Mononuclear cell (primary cell): ENCODE measurements around the gene P4HA3. TPM values are rescaled to one million over a fixed set of nuclear protein-coding genes. Genes with fewer than 3 reads are reported as not detected.

ENCODE experiments used
- H3K27me3 ChIP-seq: 2 replicates; pipeline ENCODE4 v1.6.0; 2011; ENCODE audit warnings: low read length, control low read depth; ENCODE audit not compliant: insufficient read depth
- H3K4me1 ChIP-seq: 2 replicates; pipeline ENCODE4 v1.5.1; 2011; ENCODE audit warnings: mild to moderate bottlenecking, low read length, control low read depth; ENCODE audit not compliant: insufficient read depth
- H3K4me3 ChIP-seq: 2 replicates; pipeline ENCODE4 v1.5.1; 2011; ENCODE audit warnings: mild to moderate bottlenecking, low read length, moderate library complexity
- H3K9me3 ChIP-seq: 2 replicates; pipeline ENCODE4 v1.5.1; 2011; ENCODE audit warnings: low read depth, mild to moderate bottlenecking, control low read depth, low read length
- total RNA-seq: library from RNA; depleted of rRNA; stranded (reverse); fragments of >200 nt; gene quantifications from one replicate; pipeline ENCODE4 v1.2.3, GENCODE V29; 2012

Gene P4HA3
- total RNA-seq, 1 donor: 0.10 TPM

GRCh38 chr11:74262725-74263124 lies 48.7 kb downstream of the P4HA3 start:
- no peaks in the 10 kb centered on the region for H3K27me3 ChIP-seq
- no peaks in the 10 kb centered on the region for H3K4me1 ChIP-seq
- H3K9me3 ChIP-seq: no peaks in the 10 kb centered on the region
- no peak overlapping the region for H3K4me3 ChIP-seq

GRCh38 chr11:74257959-74258553 lies 53.4 kb downstream of the P4HA3 start:
- no peak overlapping the region for H3K4me3 ChIP-seq
- H3K9me3 ChIP-seq: no peaks in the 10 kb centered on the region
- no peaks in the 10 kb centered on the region for H3K4me1 ChIP-seq
- no peaks in the 10 kb centered on the region for H3K27me3 ChIP-seq

- Histone ChIP-seq H3K4me3 (no peak overlapping the region), H3K4me1 (no peaks in the 10 kb centered on the region), H3K9me3 (no peaks in the 10 kb centered on the region), H3K27me3 (no peaks in the 10 kb centered on the region)
These were observed 54.9 kb downstream of the P4HA3 start for GRCh38 chr11:74256378-74257133.

GRCh38 chr11:74255741-74256375 lies 55.6 kb downstream of the P4HA3 start:
- Histone ChIP-seq H3K27me3 (no peaks in the 10 kb centered on the region), H3K4me1 (no peaks in the 10 kb centered on the region), H3K9me3 (no peaks in the 10 kb centered on the region), H3K4me3 (no peak overlapping the region)

- H3K4me3 ChIP-seq: no peak overlapping the region
- no peaks in the 10 kb centered on the region for H3K27me3 ChIP-seq
- no peaks in the 10 kb centered on the region for H3K9me3 ChIP-seq
- no peaks in the 10 kb centered on the region for H3K4me1 ChIP-seq
These were observed 58.1 kb downstream of the P4HA3 start for GRCh38 chr11:74253361-74253760.

- Histone ChIP-seq H3K9me3 (no peaks in the 10 kb centered on the region), H3K4me3 (no peak overlapping the region), H3K27me3 (no peaks in the 10 kb centered on the region), H3K4me1 (no peaks in the 10 kb centered on the region)
These were observed 61.9 kb downstream of the P4HA3 start for GRCh38 chr11:74249496-74249895.

GRCh38 chr11:74248469-74248868 lies 63.0 kb downstream of the P4HA3 start:
- no peak overlapping the region for H3K4me3 ChIP-seq
- no peaks in the 10 kb centered on the region for H3K27me3 ChIP-seq
- H3K4me1 ChIP-seq: no peaks in the 10 kb centered on the region
- H3K9me3 ChIP-seq: no peaks in the 10 kb centered on the region

GRCh38 chr11:74238243-74238642 lies 73.2 kb downstream of the P4HA3 start:
- H3K4me3 ChIP-seq: no peak overlapping the region
- no peaks in the 10 kb centered on the region for H3K4me1 ChIP-seq
- H3K9me3 ChIP-seq: no peaks in the 10 kb centered on the region
- H3K27me3 ChIP-seq: no peaks in the 10 kb centered on the region

- no peaks in the 10 kb centered on the region for H3K9me3 ChIP-seq
- H3K27me3 ChIP-seq: no peaks in the 10 kb centered on the region
- no peak overlapping the region for H3K4me3 ChIP-seq
- peaks cover 4% of the 10 kb centered on the region for H3K4me1 ChIP-seq
These were observed 73.9 kb downstream of the P4HA3 start for GRCh38 chr11:74237541-74237940.

- no peaks in the 10 kb centered on the region for H3K9me3 ChIP-seq
- H3K27me3 ChIP-seq: no peaks in the 10 kb centered on the region
- no peak overlapping the region for H3K4me3 ChIP-seq
- H3K4me1 ChIP-seq: peaks cover 7% of the 10 kb centered on the region
These were observed 76.3 kb downstream of the P4HA3 start for GRCh38 chr11:74235121-74235520.

GRCh38 chr11:74233683-74234082 lies 77.8 kb downstream of the P4HA3 start:
- Histone ChIP-seq H3K4me1 (peaks cover 7% of the 10 kb centered on the region), H3K4me3 (no peak overlapping the region), H3K27me3 (no peaks in the 10 kb centered on the region), H3K9me3 (no peaks in the 10 kb centered on the region)

- H3K4me1 ChIP-seq: peaks cover 7% of the 10 kb centered on the region
- H3K27me3 ChIP-seq: no peaks in the 10 kb centered on the region
- no peak overlapping the region for H3K4me3 ChIP-seq
- no peaks in the 10 kb centered on the region for H3K9me3 ChIP-seq
These were observed 79.0 kb downstream of the P4HA3 start for GRCh38 chr11:74232311-74232950.

- Histone ChIP-seq H3K4me1 (no peaks in the 10 kb centered on the region), H3K4me3 (no peak overlapping the region), H3K27me3 (no peaks in the 10 kb centered on the region), H3K9me3 (no peaks in the 10 kb centered on the region)
These were observed 84.5 kb downstream of the P4HA3 start for GRCh38 chr11:74226907-74227306.

GRCh38 chr11:74225565-74225964 lies 85.9 kb downstream of the P4HA3 start:
- no peaks in the 10 kb centered on the region for H3K9me3 ChIP-seq
- no peaks in the 10 kb centered on the region for H3K4me1 ChIP-seq
- H3K4me3 ChIP-seq: no peak overlapping the region
- no peaks in the 10 kb centered on the region for H3K27me3 ChIP-seq

GRCh38 chr11:74221816-74222215 lies 89.6 kb downstream of the P4HA3 start:
- Histone ChIP-seq H3K4me1 (no peaks in the 10 kb centered on the region), H3K4me3 (no peak overlapping the region), H3K27me3 (no peaks in the 10 kb centered on the region), H3K9me3 (no peaks in the 10 kb centered on the region)
